Activated naive CD8-positive, alpha-beta T cell treated with anti-CD3 and anti-CD28 coated beads for 36 hours (primary cell): ENCODE results near the gene BRINP1. TPM values are rescaled to one million over a fixed set of nuclear protein-coding genes. Genes with fewer than 3 reads are reported as not detected.

Experiments
- DNase-seq: peaks from one replicate; pipeline ENCODE4 v3.0.0; 2021
- H3K27ac Mint-ChIP-seq: one replicate; pipeline ENCODE4 v1.8.0; 2022; ENCODE audit warnings: mild to moderate bottlenecking, moderate library complexity, mixed read lengths
- H3K27me3 Mint-ChIP-seq: one replicate; pipeline ENCODE4 v1.8.0; 2022; ENCODE audit warnings: mild to moderate bottlenecking, mixed read lengths
- H3K36me3 Mint-ChIP-seq: one replicate; pipeline ENCODE4 v1.8.0; 2021; ENCODE audit warnings: mild to moderate bottlenecking, mixed read lengths
- H3K4me1 Mint-ChIP-seq: one replicate; pipeline ENCODE4 v1.8.0; 2021; ENCODE audit warnings: mixed read lengths
- H3K4me3 Mint-ChIP-seq: one replicate; pipeline ENCODE4 v1.8.0; 2022; ENCODE audit warnings: mild to moderate bottlenecking, moderate library complexity, mixed read lengths
- H3K9me3 Mint-ChIP-seq: one replicate; pipeline ENCODE4 v1.8.0; 2022; ENCODE audit warnings: mixed read lengths
- total RNA-seq, 2 experiments: library from RNA; stranded (reverse); gene quantifications; one replicate each; pipeline ENCODE4 v1.2.3, GENCODE V29; 2021

Gene BRINP1
- total RNA-seq, 2 experiments from 2014 or later, result not detected

- H3K4me3 Mint-ChIP-seq, result no peak overlapping the region
- no peaks in the 10 kb centered on the region for H3K9me3 Mint-ChIP-seq
- H3K27ac Mint-ChIP-seq, result no peak overlapping the region
- DNase-seq, result no peak
- H3K27me3 Mint-ChIP-seq, result peaks cover 4% of the 10 kb centered on the region
- H3K36me3 Mint-ChIP-seq, result no peaks in the 10 kb centered on the region
- H3K4me1 Mint-ChIP-seq, result no peaks in the 10 kb centered on the region
Observed at GRCh38 chr9:119273325-119273904, 95.8 kb downstream of the BRINP1 start.

GRCh38 chr9:119272500-119273211 is 96.6 kb downstream of the BRINP1 start:
- Mint-ChIP-seq H3K4me1 (no peaks in the 10 kb centered on the region), H3K27me3 (no peaks in the 10 kb centered on the region), H3K4me3 (no peak overlapping the region), H3K9me3 (no peaks in the 10 kb centered on the region), H3K27ac (no peak overlapping the region), H3K36me3 (no peaks in the 10 kb centered on the region)
- no peak for DNase-seq

GRCh38 chr9:119268985-119269384 is 100.2 kb downstream of the BRINP1 start:
- Mint-ChIP-seq H3K27me3 (no peaks in the 10 kb centered on the region), H3K27ac (no peak overlapping the region), H3K4me1 (no peaks in the 10 kb centered on the region), H3K4me3 (no peak overlapping the region), H3K36me3 (no peaks in the 10 kb centered on the region), H3K9me3 (peaks cover 4% of the 10 kb centered on the region)
- no peak for DNase-seq

GRCh38 chr9:119264165-119264564 is 105.1 kb downstream of the BRINP1 start:
- Mint-ChIP-seq H3K27me3 (no peaks in the 10 kb centered on the region), H3K4me3 (no peak overlapping the region), H3K9me3 (peaks cover 6% of the 10 kb centered on the region), H3K36me3 (no peaks in the 10 kb centered on the region), H3K27ac (no peak overlapping the region), H3K4me1 (no peaks in the 10 kb centered on the region)
- DNase-seq, result no peak

GRCh38 chr9:119257592-119257991 is 111.6 kb downstream of the BRINP1 start:
- Mint-ChIP-seq H3K36me3 (no peaks in the 10 kb centered on the region), H3K4me1 (no peaks in the 10 kb centered on the region), H3K27me3 (no peaks in the 10 kb centered on the region), H3K4me3 (no peak overlapping the region), H3K27ac (no peak overlapping the region), H3K9me3 (peaks cover 2% of the 10 kb centered on the region)
- no peak for DNase-seq

GRCh38 chr9:119255116-119255515 is 114.1 kb downstream of the BRINP1 start:
- H3K4me1 Mint-ChIP-seq, result no peaks in the 10 kb centered on the region
- H3K36me3 Mint-ChIP-seq, result no peaks in the 10 kb centered on the region
- H3K4me3 Mint-ChIP-seq, result no peak overlapping the region
- H3K27ac Mint-ChIP-seq, result no peak overlapping the region
- H3K9me3 Mint-ChIP-seq, result peaks cover 2% of the 10 kb centered on the region
- no peak for DNase-seq
- H3K27me3 Mint-ChIP-seq, result no peaks in the 10 kb centered on the region

- Mint-ChIP-seq H3K27ac (no peak overlapping the region), H3K9me3 (peaks cover 2% of the 10 kb centered on the region), H3K4me3 (no peak overlapping the region), H3K27me3 (no peaks in the 10 kb centered on the region), H3K4me1 (no peaks in the 10 kb centered on the region), H3K36me3 (no peaks in the 10 kb centered on the region)
- no peak for DNase-seq
Observed at GRCh38 chr9:119252671-119253299, 116.5 kb downstream of the BRINP1 start.

GRCh38 chr9:119251936-119252335 is 117.3 kb downstream of the BRINP1 start:
- Mint-ChIP-seq H3K4me3 (no peak overlapping the region), H3K4me1 (no peaks in the 10 kb centered on the region), H3K9me3 (peaks cover 2% of the 10 kb centered on the region), H3K36me3 (no peaks in the 10 kb centered on the region), H3K27me3 (no peaks in the 10 kb centered on the region), H3K27ac (no peak overlapping the region)
- DNase-seq, result no peak

- H3K9me3 Mint-ChIP-seq, result peaks cover 2% of the 10 kb centered on the region
- no peak for DNase-seq
- H3K27ac Mint-ChIP-seq, result no peak overlapping the region
- H3K27me3 Mint-ChIP-seq, result no peaks in the 10 kb centered on the region
- H3K4me1 Mint-ChIP-seq, result no peaks in the 10 kb centered on the region
- no peak overlapping the region for H3K4me3 Mint-ChIP-seq
- no peaks in the 10 kb centered on the region for H3K36me3 Mint-ChIP-seq
Observed at GRCh38 chr9:119250730-119251129, 118.5 kb downstream of the BRINP1 start.

- H3K36me3 Mint-ChIP-seq, result no peaks in the 10 kb centered on the region
Observed at GRCh38 chr9:119240546-119240945, 128.7 kb downstream of the BRINP1 start.

GRCh38 chr9:119234636-119235035 is 134.6 kb downstream of the BRINP1 start:
- Mint-ChIP-seq H3K4me3 (no peak overlapping the region), H3K27ac (no peak overlapping the region), H3K4me1 (no peaks in the 10 kb centered on the region), H3K9me3 (peaks cover 2% of the 10 kb centered on the region), H3K36me3 (no peaks in the 10 kb centered on the region), H3K27me3 (no peaks in the 10 kb centered on the region)
- DNase-seq, result no peak

More at GRCh38 chr9:119240546-119240945, 128.7 kb downstream of the BRINP1 start:
- H3K27me3 Mint-ChIP-seq, result no peaks in the 10 kb centered on the region
- no peaks in the 10 kb centered on the region for H3K4me1 Mint-ChIP-seq
- no peak overlapping the region for H3K27ac Mint-ChIP-seq
- DNase-seq, result no peak
- no peak overlapping the region for H3K4me3 Mint-ChIP-seq
- peaks cover 5% of the 10 kb centered on the region for H3K9me3 Mint-ChIP-seq

GRCh38 chr9:119227422-119227821 is 141.8 kb downstream of the BRINP1 start:
- no peak for DNase-seq
- H3K9me3 Mint-ChIP-seq, result no peaks in the 10 kb centered on the region
- H3K27me3 Mint-ChIP-seq, result no peaks in the 10 kb centered on the region
- no peak overlapping the region for H3K27ac Mint-ChIP-seq
- no peaks in the 10 kb centered on the region for H3K4me1 Mint-ChIP-seq
- no peak overlapping the region for H3K4me3 Mint-ChIP-seq
- H3K36me3 Mint-ChIP-seq, result no peaks in the 10 kb centered on the region

- Mint-ChIP-seq H3K4me3 (no peak overlapping the region), H3K9me3 (no peaks in the 10 kb centered on the region), H3K4me1 (no peaks in the 10 kb centered on the region), H3K27me3 (no peaks in the 10 kb centered on the region), H3K36me3 (no peaks in the 10 kb centered on the region), H3K27ac (no peak overlapping the region)
- DNase-seq, result no peak
Observed at GRCh38 chr9:119224431-119224830, 144.8 kb downstream of the BRINP1 start.

GRCh38 chr9:119221276-119221675 is 148.0 kb downstream of the BRINP1 start:
- no peak for DNase-seq
- peaks cover 2% of the 10 kb centered on the region for H3K9me3 Mint-ChIP-seq
- no peak overlapping the region for H3K27ac Mint-ChIP-seq
- no peaks in the 10 kb centered on the region for H3K4me1 Mint-ChIP-seq
- H3K4me3 Mint-ChIP-seq, result no peak overlapping the region
- H3K27me3 Mint-ChIP-seq, result no peaks in the 10 kb centered on the region
- no peaks in the 10 kb centered on the region for H3K36me3 Mint-ChIP-seq

GRCh38 chr9:119218293-119218692 is 150.9 kb downstream of the BRINP1 start:
- Mint-ChIP-seq H3K4me1 (no peaks in the 10 kb centered on the region), H3K4me3 (no peak overlapping the region), H3K36me3 (no peaks in the 10 kb centered on the region), H3K27me3 (no peaks in the 10 kb centered on the region), H3K27ac (no peak overlapping the region), H3K9me3 (peaks cover 2% of the 10 kb centered on the region)
- DNase-seq, result no peak
